ENCODE measurements around the gene C16orf89.
A peak's percentile ranks its signal among the peaks of the same experiment; 100 is the strongest.
"Not testable (repeated sequence)": the region's sequence is repeated elsewhere in the genome, so short reads cannot be mapped to it uniquely, and the experiment has no call there.

DNA sequence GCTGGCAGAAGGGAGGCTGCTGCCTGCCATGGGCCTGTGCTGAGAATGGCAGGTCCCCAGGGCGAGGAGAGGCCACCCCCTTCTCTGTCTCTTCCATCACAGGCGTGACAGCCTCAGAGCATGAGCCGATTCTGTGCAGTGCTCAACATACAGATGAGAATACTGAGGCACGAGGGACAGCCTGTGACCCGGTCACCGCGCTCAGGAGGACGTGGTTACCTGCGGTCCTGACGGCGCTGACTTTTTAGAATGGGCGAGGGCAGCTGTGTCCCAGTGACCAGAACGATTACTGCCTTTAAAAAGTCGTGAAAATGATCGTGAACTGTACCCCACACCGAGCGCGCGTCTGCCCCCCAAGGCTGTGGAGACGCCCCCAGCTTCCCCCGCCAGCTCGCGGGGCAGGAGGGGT lies 31.3 kb upstream of the C16orf89 start:
- TF ChIP-seq EZH2, EZH2phosphoT487 (IDR thresholded peaks at IDR 0.05): not testable (repeated sequence)
- TF ChIP-seq, protein P1, sequence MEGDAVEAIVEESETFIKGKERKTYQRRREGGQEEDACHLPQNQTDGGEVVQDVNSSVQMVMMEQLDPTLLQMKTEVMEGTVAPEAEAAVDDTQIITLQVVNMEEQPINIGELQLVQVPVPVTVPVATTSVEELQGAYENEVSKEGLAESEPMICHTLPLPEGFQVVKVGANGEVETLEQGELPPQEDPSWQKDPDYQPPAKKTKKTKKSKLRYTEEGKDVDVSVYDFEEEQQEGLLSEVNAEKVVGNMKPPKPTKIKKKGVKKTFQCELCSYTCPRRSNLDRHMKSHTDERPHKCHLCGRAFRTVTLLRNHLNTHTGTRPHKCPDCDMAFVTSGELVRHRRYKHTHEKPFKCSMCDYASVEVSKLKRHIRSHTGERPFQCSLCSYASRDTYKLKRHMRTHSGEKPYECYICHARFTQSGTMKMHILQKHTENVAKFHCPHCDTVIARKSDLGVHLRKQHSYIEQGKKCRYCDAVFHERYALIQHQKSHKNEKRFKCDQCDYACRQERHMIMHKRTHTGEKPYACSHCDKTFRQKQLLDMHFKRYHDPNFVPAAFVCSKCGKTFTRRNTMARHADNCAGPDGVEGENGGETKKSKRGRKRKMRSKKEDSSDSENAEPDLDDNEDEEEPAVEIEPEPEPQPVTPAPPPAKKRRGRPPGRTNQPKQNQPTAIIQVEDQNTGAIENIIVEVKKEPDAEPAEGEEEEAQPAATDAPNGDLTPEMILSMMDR (IDR thresholded peaks at IDR 0.05), result peak; percentile 12

Measured in neural progenitor cell (in vitro differentiated cells).